Activated CD4-positive, alpha-beta T cell treated with anti-CD3 and anti-CD28 coated beads for 36 hours (primary cell): ENCODE data around the gene SLC66A2. TPM values are rescaled to one million over a fixed set of nuclear protein-coding genes. Genes with fewer than 3 reads are reported as not detected.
"Not testable (repeated sequence)": the region's sequence is repeated elsewhere in the genome, so short reads cannot be mapped to it uniquely, and the experiment has no call there.

ENCODE experiments used
- ATAC-seq: fragments of 200-7000 bp; cut with Tn5 transposase; one replicate; pipeline ENCODE4 v1.10.0; 2021; ENCODE audit warnings: mild to moderate bottlenecking, moderate library complexity
- CTCF ChIA-PET: fragments of 350-600 bp; sonication (Branson Sonifier 250); formaldehyde crosslinking; loops from one replicate; lab custom pipeline; 2021; ENCODE audit warnings: antibody characterized with exemption; lab: Charles Lee
- POLR2A ChIA-PET: fragments of 350-600 bp; sonication (Branson Sonifier 250); formaldehyde crosslinking; loops from one replicate; lab custom pipeline; 2021; ENCODE audit warnings: antibody characterized with exemption, inconsistent platforms; lab: Charles Lee
- DNase-seq: peaks from one replicate; pipeline ENCODE4 v3.0.0-alpha.2; 2020
- H3K27ac Mint-ChIP-seq: one replicate; pipeline ENCODE4 v1.8.0; 2021; ENCODE audit warnings: mixed read lengths
- H3K27me3 Mint-ChIP-seq: one replicate; pipeline ENCODE4 v1.8.0; 2021; ENCODE audit warnings: mixed read lengths
- H3K36me3 Mint-ChIP-seq: one replicate; pipeline ENCODE4 v1.8.0; 2021; ENCODE audit warnings: low read depth, mixed read lengths
- H3K4me1 Mint-ChIP-seq: one replicate; pipeline ENCODE4 v1.8.0; 2021; ENCODE audit warnings: mixed read lengths
- H3K4me3 Mint-ChIP-seq: one replicate; pipeline ENCODE4 v1.8.0; 2021; ENCODE audit warnings: mild to moderate bottlenecking, moderate library complexity, mixed read lengths
- H3K9me3 Mint-ChIP-seq: one replicate; pipeline ENCODE4 v1.8.0; 2021; ENCODE audit warnings: low read depth, mixed read lengths
- intact Hi-C, 2 experiments: fragments of 100-400 bp; cut with DNase I in 1 of 2; cut with micrococcal nuclease in 1 of 2; formaldehyde crosslinking; loops; one replicate each; pipeline versions ENCODE4 v1.14.2 to v1.15.1; 2022 to 2024; cut with DNase I, micrococcal nuclease
- total RNA-seq, 2 experiments: library from RNA; stranded (reverse); gene quantifications; one replicate each; pipeline ENCODE4 v1.2.3, GENCODE V29; 2021

The SLC66A2 gene
- total RNA-seq, result 10 to 100 TPM; 23.4 to 28.5 TPM

DNA sequence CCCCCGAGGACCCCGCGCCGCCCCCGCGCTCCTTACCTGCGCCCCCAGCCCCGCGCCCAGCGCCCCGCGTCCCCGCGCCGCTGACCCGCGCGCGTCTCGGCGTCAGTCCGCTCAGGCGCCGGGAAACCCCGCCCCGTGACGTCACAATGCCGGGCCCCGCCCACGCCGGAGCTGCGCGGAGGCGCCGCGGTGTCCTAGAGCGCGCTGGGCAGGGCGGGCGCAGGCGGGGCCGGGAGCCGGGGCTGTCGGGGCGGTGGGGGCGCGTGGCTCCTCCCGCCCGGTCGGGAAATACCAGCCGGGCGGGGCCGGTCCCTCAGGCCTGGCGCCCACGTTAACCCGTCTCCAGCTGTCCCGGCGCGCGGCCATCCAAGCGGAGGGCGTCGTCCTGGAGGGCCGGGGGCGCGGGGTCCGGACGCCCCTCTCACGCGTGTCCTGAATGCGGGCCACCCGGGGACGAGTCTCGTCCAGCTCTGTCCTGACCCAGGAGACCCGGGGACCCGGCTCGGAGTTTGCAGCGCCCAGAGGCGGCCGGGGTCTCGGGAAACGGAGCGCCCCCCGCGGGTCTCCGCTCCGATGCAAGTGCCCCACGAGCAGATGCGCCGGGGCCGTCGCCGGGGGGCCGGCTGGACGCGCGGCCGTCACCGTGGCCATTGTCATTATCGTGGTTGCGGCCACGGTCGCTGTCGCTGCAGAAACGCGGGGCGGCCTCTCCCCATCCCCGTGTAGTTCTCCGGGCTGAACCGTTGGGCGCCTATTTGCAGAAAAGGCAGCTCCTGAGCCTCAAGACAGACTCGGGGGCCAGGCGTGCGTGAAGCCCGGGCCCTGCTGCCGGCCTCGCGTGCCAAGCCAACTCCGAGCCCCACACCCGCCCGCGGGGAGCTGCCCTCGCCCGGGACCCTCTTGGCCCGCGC lies at the start of gene SLC66A2:
Gene SLC66A2 (minus strand): TSS at position 109 of the 911 bp plus-strand sequence. CDS start 727 bp downstream, outside the sequence.
- no peaks in the 10 kb centered on the region for H3K9me3 Mint-ChIP-seq
- ChIA-PET POLR2A (interaction anchor here (0.6 to 1.0 kb wide), 3 partner anchors 12 to 506 kb away, joined by 3 read pairs; no protein-coding TSS in a partner anchor), CTCF (interaction anchor here (1.6 kb wide), 1 partner anchor 16 kb away, joined by 3 read pairs; no protein-coding TSS in a partner anchor)
- intact Hi-C loops, result loop anchor here (1.0 to 5.0 kb wide), 8 partner anchors 13 to 884 kb away; partner anchors contain the start of genes RBFA (in 2 of the 2), TXNL4A (in 2 of the 2), ADNP2 (in 1 of the 2) and ATP9B (in 1 of the 2)
- peaks cover 10% of the 10 kb centered on the region for H3K36me3 Mint-ChIP-seq
- H3K27ac Mint-ChIP-seq, result peak within 1 kb of the TSS; percentile 81
- H3K27me3 Mint-ChIP-seq, result no peaks in the 10 kb centered on the region
- ATAC-seq (peak; percentile 87), DNase-seq (peak; percentile 97)
- H3K4me3 Mint-ChIP-seq, result peak within 1 kb of the TSS; percentile 82
- peaks cover 39% of the 10 kb centered on the region for H3K4me1 Mint-ChIP-seq

GRCh38 chr18:80000877-80001276 lies 49.4 kb upstream of the SLC66A2 start:
- intact Hi-C loops, result no loop called here
- no peak for ATAC-seq
- ChIA-PET CTCF (no interaction called here), POLR2A (no interaction called here)
- Mint-ChIP-seq H3K9me3 (peaks cover 16% of the 10 kb centered on the region), H3K4me3 (no peak overlapping the region), H3K27ac (no peak overlapping the region), H3K27me3 (no peaks in the 10 kb centered on the region), H3K4me1 (peaks cover 4% of the 10 kb centered on the region), H3K36me3 (peaks cover 15% of the 10 kb centered on the region)
- no peak for DNase-seq

DNA sequence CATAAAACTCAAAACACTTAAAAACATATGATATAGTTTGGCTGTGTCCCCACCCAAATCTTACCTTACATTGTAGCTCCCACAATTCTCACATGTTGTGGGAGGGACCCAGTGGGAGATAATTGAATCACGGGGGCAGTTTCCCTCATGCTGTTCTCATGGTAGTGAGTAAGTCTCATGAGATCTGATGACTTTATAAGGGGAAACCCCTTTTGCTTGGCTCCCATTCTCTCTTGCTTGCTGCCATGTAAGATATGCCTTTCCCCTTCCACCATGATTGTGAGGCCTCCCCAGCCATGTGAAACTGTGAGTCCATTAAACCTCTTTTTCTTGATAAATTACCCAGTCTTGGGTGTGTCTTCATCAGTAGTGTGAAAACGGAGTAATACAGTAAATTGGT lies 48.2 kb upstream of the SLC66A2 start:
- H3K9me3 Mint-ChIP-seq, result peaks cover 16% of the 10 kb centered on the region
- POLR2A ChIA-PET, result not testable (repeated sequence)
- CTCF ChIA-PET, result interaction anchor here (1.0 kb wide), 1 partner anchor 8 kb away, joined by 3 read pairs; no protein-coding TSS in a partner anchor

GRCh38 chr18:79991494-79991893 lies 40.0 kb upstream of the SLC66A2 start:
- intact Hi-C loops, result no loop called here
- no peak for ATAC-seq

More for the DNA sequence above, 48.2 kb upstream of the SLC66A2 start:
- H3K4me1 Mint-ChIP-seq, H3K4me3 Mint-ChIP-seq, H3K27me3 Mint-ChIP-seq, intact Hi-C loops, H3K27ac Mint-ChIP-seq: not testable (repeated sequence)
- ATAC-seq, result peak; percentile 33
- DNase-seq, result peak; percentile 27
- H3K36me3 Mint-ChIP-seq, result peaks cover 15% of the 10 kb centered on the region

DNA sequence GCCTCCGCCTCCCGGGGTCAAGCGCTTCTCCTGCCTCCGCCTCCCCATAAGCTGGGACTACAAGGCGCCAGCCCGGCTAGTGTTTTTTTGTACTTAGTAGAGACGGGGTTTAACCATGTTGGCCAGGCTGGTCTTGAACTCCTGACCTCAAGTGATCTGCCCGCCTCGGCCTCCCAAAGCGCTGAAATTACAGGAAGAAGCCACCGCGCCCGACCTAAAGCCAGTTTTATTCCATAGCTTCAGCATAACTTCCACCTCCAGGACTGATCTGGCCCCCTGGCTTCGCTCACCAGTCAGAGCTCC lies 37.7 kb upstream of the SLC66A2 start:
- peaks cover 24% of the 10 kb centered on the region for H3K36me3 Mint-ChIP-seq
- ATAC-seq (no peak), DNase-seq (peak; percentile 34)
- H3K4me3 Mint-ChIP-seq, result peak overlapping the region; percentile 92
- H3K9me3 Mint-ChIP-seq, result no peaks in the 10 kb centered on the region
- ChIA-PET CTCF (interaction anchor here (0.7 to 0.9 kb wide), 4 partner anchors 9 to 421 kb away, joined by 3 to 5 read pairs (median 3); no protein-coding TSS in a partner anchor), POLR2A (interaction anchor here (2.2 kb wide), 1 partner anchor 170 kb away, joined by 5 read pairs; no protein-coding TSS in a partner anchor)
- intact Hi-C loops, result loop anchor here (2.0 to 5.0 kb wide), 4 partner anchors 38 to 467 kb away; partner anchors contain the start of genes ADNP2 (in 1 of the 2) and SLC66A2 (in 1 of the 2)
- peak overlapping the region; percentile 98 for H3K27ac Mint-ChIP-seq
- peaks cover 25% of the 10 kb centered on the region for H3K4me1 Mint-ChIP-seq
- H3K27me3 Mint-ChIP-seq, result no peaks in the 10 kb centered on the region

More at GRCh38 chr18:79991494-79991893, 40.0 kb upstream of the SLC66A2 start:
- peaks cover 7% of the 10 kb centered on the region for H3K4me1 Mint-ChIP-seq
- ChIA-PET POLR2A (no interaction called here), CTCF (no interaction called here)
- H3K27ac Mint-ChIP-seq, result no peak overlapping the region
- no peaks in the 10 kb centered on the region for H3K9me3 Mint-ChIP-seq
- H3K36me3 Mint-ChIP-seq, result peaks cover 8% of the 10 kb centered on the region
- H3K27me3 Mint-ChIP-seq, result no peaks in the 10 kb centered on the region
- DNase-seq, result no peak
- H3K4me3 Mint-ChIP-seq, result no peak overlapping the region

DNA sequence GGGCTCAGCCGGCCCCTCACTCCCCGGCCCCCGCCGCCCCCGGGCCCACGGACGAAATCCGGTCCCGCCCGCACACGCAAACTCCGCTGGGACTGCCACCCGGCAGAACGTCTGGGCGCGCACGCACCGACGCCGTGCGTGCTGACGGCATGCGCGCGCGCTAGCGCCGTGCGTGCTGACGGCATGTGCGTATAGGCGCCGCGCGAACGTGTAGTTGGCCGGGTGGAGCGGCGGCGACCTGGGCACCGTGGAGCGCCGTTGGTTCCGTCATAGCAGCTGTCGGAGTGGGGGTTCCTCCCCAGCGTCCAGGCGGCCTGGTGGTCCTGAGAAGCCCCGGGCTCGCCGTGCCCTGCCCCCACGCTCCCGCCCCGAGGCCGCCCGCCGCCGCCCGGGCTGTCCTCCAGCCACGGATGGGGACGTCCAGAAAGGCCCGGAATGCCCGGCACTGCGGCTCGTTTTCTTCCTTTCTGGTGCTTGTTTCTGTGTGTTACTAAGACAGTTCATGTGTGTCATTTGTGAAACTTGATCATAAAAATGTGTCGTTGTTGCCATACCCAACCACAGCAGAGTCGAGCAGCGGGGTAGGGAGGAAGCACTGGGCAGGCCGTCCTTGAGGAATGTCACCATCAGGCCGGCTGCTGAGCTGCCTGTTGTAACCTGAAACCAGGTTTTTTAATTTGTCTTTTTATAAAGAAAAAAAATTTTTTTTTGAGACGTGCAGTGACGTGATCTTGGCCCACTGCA lies 37.2 kb upstream of the SLC66A2 start, which contains the start of gene TXNL4A:
Gene TXNL4A (minus strand): TSS at position 113 of the 744 bp plus-strand sequence. CDS start 171 bp downstream, outside the sequence.
- Mint-ChIP-seq H3K36me3 (peaks cover 28% of the 10 kb centered on the region), H3K9me3 (no peaks in the 10 kb centered on the region), H3K4me1 (peaks cover 31% of the 10 kb centered on the region), H3K4me3 (peak within 1 kb of the TSS; percentile 92), H3K27me3 (no peaks in the 10 kb centered on the region), H3K27ac (peak within 1 kb of the TSS; percentile 98)
- ATAC-seq (peak; percentile 98), DNase-seq (peak; percentile 92)
- intact Hi-C loops, result loop anchor here (1.0 to 5.0 kb wide), 11 partner anchors 24 to 593 kb away; partner anchors contain the start of genes ADNP2 (in 2 of the 2), SLC66A2 (in 2 of the 2), CTDP1 (in 1 of the 2) and HSBP1L1 (in 1 of the 2)
- CTCF ChIA-PET, result interaction anchor here (0.7 to 1.9 kb wide), 7 partner anchors 9 to 421 kb away, joined by 3 to 5 read pairs (median 3); no protein-coding TSS in a partner anchor
- POLR2A ChIA-PET, result interaction anchor here (1.1 to 2.2 kb wide), 2 partner anchors 45 to 171 kb away, joined by 3 to 5 read pairs; partner anchors contain the start of gene RBFA

GRCh38 chr18:79988071-79988450 lies 36.6 kb upstream of the SLC66A2 start:
- peak overlapping the region; percentile 92 for H3K4me3 Mint-ChIP-seq
- DNase-seq (peak; percentile 81), ATAC-seq (peak; percentile 70)
- peak overlapping the region; percentile 91 for H3K27ac Mint-ChIP-seq
- intact Hi-C loops, result loop anchor here (1.0 to 5.0 kb wide), 11 partner anchors 24 to 593 kb away; partner anchors contain the start of genes ADNP2 (in 2 of the 2), SLC66A2 (in 2 of the 2), CTDP1 (in 1 of the 2) and HSBP1L1 (in 1 of the 2)
- H3K4me1 Mint-ChIP-seq, result peaks cover 36% of the 10 kb centered on the region
- POLR2A ChIA-PET, result interaction anchor here (1.1 to 2.2 kb wide), 2 partner anchors 46 to 171 kb away, joined by 3 to 5 read pairs; partner anchors contain the start of gene RBFA
- H3K9me3 Mint-ChIP-seq, result no peaks in the 10 kb centered on the region
- CTCF ChIA-PET, result interaction anchor here (0.7 to 1.9 kb wide), 4 partner anchors 25 to 247 kb away, joined by 3 to 5 read pairs (median 4); no protein-coding TSS in a partner anchor
- no peaks in the 10 kb centered on the region for H3K27me3 Mint-ChIP-seq
- H3K36me3 Mint-ChIP-seq, result peaks cover 31% of the 10 kb centered on the region

DNA sequence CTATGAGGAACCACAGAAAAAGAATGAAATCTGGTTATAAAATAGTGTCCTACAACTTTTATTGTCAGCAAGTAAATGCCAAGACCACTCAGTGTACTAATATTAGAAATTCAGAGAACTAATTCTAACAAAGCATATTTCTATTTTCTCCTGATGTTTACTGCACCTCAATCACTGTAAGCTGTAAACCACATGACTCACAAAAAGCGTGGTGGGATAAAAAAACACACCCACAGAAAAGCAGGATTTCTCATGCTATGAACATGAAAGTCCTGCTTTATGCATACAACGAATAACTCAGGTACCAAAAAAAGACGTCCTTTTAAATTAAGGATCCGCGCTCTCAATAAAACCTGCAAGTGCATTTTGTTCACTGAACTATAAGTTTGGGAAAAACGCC lies 36.1 kb upstream of the SLC66A2 start:
- Mint-ChIP-seq H3K9me3 (no peaks in the 10 kb centered on the region), H3K36me3 (peaks cover 33% of the 10 kb centered on the region), H3K4me3 (peak overlapping the region; percentile 92), H3K4me1 (peaks cover 41% of the 10 kb centered on the region), H3K27ac (peak overlapping the region; percentile 91), H3K27me3 (no peaks in the 10 kb centered on the region)
- ChIA-PET POLR2A (interaction anchor here (0.6 to 2.2 kb wide), 4 partner anchors 26 to 172 kb away, joined by 3 to 5 read pairs (median 3); partner anchors contain the start of gene RBFA), CTCF (interaction anchor here (0.7 to 1.9 kb wide), 4 partner anchors 24 to 246 kb away, joined by 3 to 5 read pairs (median 4); no protein-coding TSS in a partner anchor)
- ATAC-seq, result no peak
- intact Hi-C loops, result loop anchor here (1.0 to 5.0 kb wide), 4 partner anchors 47 to 465 kb away; partner anchors contain the start of genes ADNP2 (in 1 of the 2) and RBFA (in 1 of the 2)
- DNase-seq, result no peak

DNA sequence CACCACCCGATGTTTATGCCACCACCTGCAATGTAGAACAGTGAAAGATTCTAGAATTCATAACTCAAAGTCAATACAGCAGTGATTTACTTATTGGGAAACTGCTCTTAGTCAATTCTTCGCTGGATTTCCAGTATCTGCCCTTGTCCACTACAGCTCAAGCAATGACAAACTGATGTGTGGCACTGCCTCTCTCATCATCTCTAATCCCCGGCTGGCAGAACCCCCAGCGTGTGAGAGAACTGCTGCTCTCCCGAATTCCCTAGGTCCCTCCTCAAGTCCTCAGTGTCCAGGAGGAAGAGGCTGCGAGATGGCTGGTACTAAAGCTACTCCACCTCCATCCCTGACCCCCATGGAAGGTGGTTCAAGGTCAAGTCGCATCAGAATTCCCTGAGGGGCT lies 35.3 kb upstream of the SLC66A2 start:
- intact Hi-C loops, result loop anchor here (1.0 to 5.0 kb wide), 4 partner anchors 48 to 464 kb away; partner anchors contain the start of genes ADNP2 (in 1 of the 2) and RBFA (in 1 of the 2)
- ChIA-PET POLR2A (no interaction called here), CTCF (interaction anchor here (0.6 to 1.9 kb wide), 5 partner anchors 9 to 307 kb away, joined by 3 to 5 read pairs (median 4); no protein-coding TSS in a partner anchor)
- Mint-ChIP-seq H3K4me3 (peak overlapping the region; percentile 92), H3K9me3 (no peaks in the 10 kb centered on the region), H3K4me1 (peaks cover 50% of the 10 kb centered on the region), H3K27ac (peak overlapping the region; percentile 91), H3K36me3 (peaks cover 41% of the 10 kb centered on the region), H3K27me3 (no peaks in the 10 kb centered on the region)
- DNase-seq (no peak), ATAC-seq (no peak)

DNA sequence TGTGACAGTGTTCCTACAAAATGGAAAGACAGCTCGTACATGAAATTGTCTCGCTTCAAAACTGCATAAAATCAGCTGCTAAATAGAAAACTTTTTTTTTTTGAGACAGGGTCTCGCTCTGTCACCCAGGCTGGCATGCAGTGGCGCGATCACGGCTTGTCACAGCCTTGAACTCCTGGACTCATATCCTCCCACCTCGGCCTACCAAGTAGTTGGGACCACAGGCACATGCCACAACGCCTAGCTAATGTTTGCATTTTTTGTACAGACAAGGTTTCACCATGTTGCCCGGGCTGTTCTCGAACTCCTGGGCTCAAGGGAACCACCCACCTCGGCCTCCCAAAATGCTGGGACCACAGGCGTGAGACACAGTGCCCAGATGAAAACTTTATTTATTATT lies 33.7 kb upstream of the SLC66A2 start:
- ATAC-seq (no peak), DNase-seq (no peak)
- Mint-ChIP-seq H3K4me1 (peaks cover 60% of the 10 kb centered on the region), H3K4me3 (no peak overlapping the region), H3K36me3 (peaks cover 44% of the 10 kb centered on the region), H3K27ac (peak overlapping the region; percentile 25), H3K9me3 (no peaks in the 10 kb centered on the region), H3K27me3 (no peaks in the 10 kb centered on the region)
- intact Hi-C loops, result loop anchor here (5.0 kb wide), 3 partner anchors 122 to 463 kb away; partner anchors contain the start of gene ADNP2 (in 1 of the 2)
- ChIA-PET POLR2A (interaction anchor here (0.7 to 1.5 kb wide), 3 partner anchors 18 to 585 kb away, joined by 3 to 5 read pairs (median 4); no protein-coding TSS in a partner anchor), CTCF (interaction anchor here (0.6 to 1.6 kb wide), 5 partner anchors 12 to 144 kb away, joined by 3 to 4 read pairs (median 4); partner anchors contain the start of gene HSBP1L1)
